Neuronal stem cell (in vitro differentiated cells): ENCODE results near the gene ALDH1A1.

ENCODE experiments used
- DNase-seq: peaks from one replicate; pipeline ENCODE4 v3.0.0-alpha.2; 2013; ENCODE audit warnings: low spot score
- H2AFZ ChIP-seq: one replicate; pipeline ENCODE4 v1.6.1; 2013; ENCODE audit warnings: mild to moderate bottlenecking, low read length, inconsistent platforms
- H2AK5ac ChIP-seq: 2 replicates; pipeline ENCODE4 v1.6.1; 2013; ENCODE audit warnings: low read depth, mild to moderate bottlenecking, inconsistent platforms, low read length, moderate library complexity, mixed read lengths
- H2BK120ac ChIP-seq: 2 replicates; pipeline ENCODE4 v1.6.1; 2013; ENCODE audit warnings: low read depth, mild to moderate bottlenecking, inconsistent platforms, low read length, moderate library complexity, mixed read lengths
- H2BK12ac ChIP-seq: one replicate; pipeline ENCODE4 v1.6.1; 2013; ENCODE audit warnings: low read length, inconsistent platforms
- H2BK15ac ChIP-seq: 2 replicates; pipeline ENCODE4 v1.6.1; 2013; ENCODE audit warnings: mild to moderate bottlenecking, low read length, inconsistent platforms, mixed read lengths
- H2BK5ac ChIP-seq: one replicate; pipeline ENCODE4 v1.6.1; 2013; ENCODE audit warnings: inconsistent platforms, mild to moderate bottlenecking, low read length, moderate library complexity
- H3K14ac ChIP-seq: one replicate; pipeline ENCODE4 v1.6.1; 2013; ENCODE audit warnings: low read length, inconsistent platforms
- H3K18ac ChIP-seq: 2 replicates; pipeline ENCODE4 v1.6.1; 2013; ENCODE audit warnings: low read length, inconsistent platforms
- H3K23ac ChIP-seq: 2 replicates; pipeline ENCODE4 v1.6.1; 2013; ENCODE audit warnings: low read depth, mild to moderate bottlenecking, mixed read lengths, low read length, inconsistent platforms; ENCODE audit not compliant: poor library complexity
- H3K27ac ChIP-seq: replicated peaks from 3 replicates; pipeline ENCODE4 v1.5.1; 2013; ENCODE audit warnings: low read length, inconsistent platforms
- H3K27me3 ChIP-seq, 3 experiments: 2 replicates each; pipeline ENCODE4 v1.6.1; 2013; ENCODE audit warnings: low read length in 3 of 3, mild to moderate bottlenecking in 2 of 3, inconsistent platforms in 1 of 3, low read depth in 1 of 3, mixed read lengths in 1 of 3, moderate library complexity in 1 of 3; ENCODE audit not compliant: control insufficient read depth in 3 of 3, insufficient read depth in 3 of 3
- H3K36me3 ChIP-seq, 2 donors: replicated peaks in 1 of 2; 2 replicates each; pipeline ENCODE4 v1.6.1; 2013; ENCODE audit warnings: low read length in 2 of 2; ENCODE audit not compliant: control insufficient read depth in 2 of 2, insufficient read depth in 2 of 2
- H3K4ac ChIP-seq: 2 replicates; pipeline ENCODE4 v1.6.1; 2013; ENCODE audit warnings: inconsistent platforms, mild to moderate bottlenecking, low read length, moderate library complexity
- H3K4me1 ChIP-seq, 2 donors: 1 replicate in 1 of 2; 2 replicates in 1 of 2; pipeline ENCODE4 v1.6.1; 2013; ENCODE audit warnings: low read length in 2 of 2, low read depth in 1 of 2; ENCODE audit not compliant: control insufficient read depth in 2 of 2, insufficient read depth in 1 of 2
- H3K4me2 ChIP-seq: one replicate; pipeline ENCODE4 v1.6.1; 2013; ENCODE audit warnings: mild to moderate bottlenecking, low read length, inconsistent platforms; ENCODE audit not compliant: insufficient read depth, poor library complexity, severe bottlenecking
- H3K4me3 ChIP-seq, 2 donors: 2 replicates each; pipeline ENCODE4 v1.5.1; 2013; ENCODE audit warnings: low read length in 2 of 2, mild to moderate bottlenecking in 2 of 2, inconsistent platforms in 1 of 2, moderate library complexity in 1 of 2
- H3K79me1 ChIP-seq: one replicate; pipeline ENCODE4 v1.6.1; 2013; ENCODE audit warnings: low read depth, mild to moderate bottlenecking, inconsistent platforms, low read length, moderate library complexity
- H3K9ac ChIP-seq: one replicate; pipeline ENCODE4 v1.6.1; 2013; ENCODE audit warnings: mild to moderate bottlenecking, low read depth, low read length, inconsistent platforms; ENCODE audit not compliant: poor library complexity
- H3K9me3 ChIP-seq, 2 donors: replicated peaks in 1 of 2; 2 replicates each; pipeline versions ENCODE3 to v1.6.1; 2013; ENCODE audit warnings: low read length in 2 of 2, mild to moderate bottlenecking in 2 of 2, inconsistent platforms in 1 of 2, low read depth in 1 of 2, mixed read lengths in 1 of 2, moderate library complexity in 1 of 2; ENCODE audit not compliant: control insufficient read depth in 2 of 2, insufficient read depth in 1 of 2
- H4K8ac ChIP-seq: one replicate; pipeline ENCODE4 v1.6.1; 2013; ENCODE audit warnings: low read depth, mild to moderate bottlenecking, inconsistent platforms, low read length, moderate library complexity
- H4K91ac ChIP-seq: one replicate; pipeline ENCODE4 v1.6.1; 2013; ENCODE audit warnings: low read length, low read depth, mild to moderate bottlenecking, inconsistent platforms; ENCODE audit not compliant: poor library complexity
- WGBS, 2 donors: extraction: QIAGEN DNeasy Blood & Tissue Kit; methylation state at CpG; one replicate each; pipeline ENCODE4 v1.1.7; 2013; ENCODE audit warnings: missing lambda C conversion rate in 2 of 2, mixed read lengths in 1 of 2; ENCODE audit not compliant: insufficient read length in 2 of 2, insufficient replicate concordance in 1 of 2; ENCODE audit errors: extremely low coverage in 2 of 2; 5-methylcytosine and 5-hydroxymethylcytosine counted together

Gene ALDH1A1

DNA sequence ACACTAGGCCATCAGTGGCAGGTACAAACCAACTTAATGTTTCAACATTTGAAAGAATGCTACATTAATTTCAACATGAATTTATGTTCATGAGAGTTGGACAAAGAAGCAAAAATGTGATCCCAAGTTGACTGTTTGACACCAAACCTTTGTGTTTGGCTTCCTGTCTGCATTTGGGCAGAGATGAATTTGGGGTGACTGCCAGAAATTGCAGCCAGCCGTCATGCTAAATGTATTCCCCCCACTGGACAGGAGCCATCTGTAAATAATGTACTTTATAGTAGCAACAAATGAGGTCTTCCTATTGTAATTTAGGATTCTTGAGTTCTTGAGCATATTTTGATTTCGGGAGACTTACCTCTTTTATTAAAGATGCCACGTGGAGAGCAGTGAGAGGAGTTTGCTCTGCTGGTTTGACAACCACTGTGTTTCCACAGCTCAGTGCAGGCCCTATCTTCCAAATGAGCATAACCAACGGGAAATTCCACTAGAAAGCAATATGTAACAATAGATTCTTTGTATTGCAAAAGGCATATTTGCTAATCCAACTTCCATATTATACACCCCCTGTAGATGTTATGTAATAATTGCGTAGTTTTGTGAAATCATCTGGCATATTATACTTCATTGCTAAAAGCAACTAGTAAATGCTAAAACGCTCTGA, 27.6 kb downstream of the ALDH1A1 start:
- WGBS, 2 donors, result no CpG with 5 or more reads among the region's 6 CpGs
- Histone ChIP-seq H3K4me2 (no peak overlapping the region), H3K4me1 (no peaks in the 10 kb centered on the region), H2BK5ac (no peak overlapping the region), H3K79me1 (no peaks in the 10 kb centered on the region), H2BK120ac (no peak overlapping the region), H3K4me3 (no peak overlapping the region), H3K9me3 (no peaks in the 10 kb centered on the region), H2BK15ac (no peak overlapping the region), H3K27ac (no peak overlapping the region), H2BK12ac (no peak overlapping the region), H3K4ac (no peak overlapping the region), H3K36me3 (no peaks in the 10 kb centered on the region), H4K8ac (no peak overlapping the region), H3K18ac (no peak overlapping the region), H3K27me3 (no peaks in the 10 kb centered on the region), H2AK5ac (no peak overlapping the region), H3K9ac (no peak overlapping the region), H3K23ac (no peak overlapping the region), H3K14ac (no peak overlapping the region), H4K91ac (no peak overlapping the region), H2AFZ (no peak overlapping the region)
- DNase-seq, result no peak

DNA sequence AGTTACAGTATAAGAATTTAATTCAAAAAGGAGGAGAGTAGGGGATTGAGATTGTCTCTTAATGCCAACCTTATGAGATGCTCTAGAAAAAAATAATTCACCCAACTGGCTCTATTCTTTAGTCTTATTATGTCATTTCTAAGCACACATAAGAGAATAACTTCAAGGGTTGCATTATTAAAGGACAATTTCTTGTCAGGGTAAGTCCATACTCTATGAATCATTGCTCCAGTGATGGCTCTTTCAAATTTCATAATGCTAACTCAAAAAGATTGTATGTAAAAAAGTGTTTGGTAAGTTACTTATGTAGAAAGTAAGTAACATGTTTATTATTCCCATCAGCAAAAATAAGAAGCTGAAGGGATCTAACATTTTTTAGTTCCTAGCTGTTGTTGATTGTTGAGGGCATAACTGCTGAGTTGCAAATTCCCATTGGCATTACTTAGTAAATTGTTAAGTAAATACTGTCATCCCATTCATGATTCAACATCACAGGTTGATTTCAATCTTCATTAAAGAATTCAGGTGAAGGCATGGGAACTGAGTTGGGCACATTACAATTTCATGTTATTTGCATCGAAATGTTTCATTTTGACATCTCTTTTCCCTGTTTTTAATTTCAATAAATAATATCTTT, 28.6 kb downstream of the ALDH1A1 start:
- H3K79me1 ChIP-seq, result no peaks in the 10 kb centered on the region
- no peak overlapping the region for H4K8ac ChIP-seq
- no peaks in the 10 kb centered on the region for H3K9me3 ChIP-seq
- no peak overlapping the region for H2BK15ac ChIP-seq
- no peak overlapping the region for H2BK5ac ChIP-seq
- no CpG with 5 or more reads among the region's 1 CpG for WGBS, 2 donors
- DNase-seq, result no peak
- H3K4me3 ChIP-seq, result no peak overlapping the region
- no peak overlapping the region for H3K27ac ChIP-seq
- H3K4me2 ChIP-seq, result no peak overlapping the region
- no peak overlapping the region for H2AK5ac ChIP-seq
- no peaks in the 10 kb centered on the region for H3K27me3 ChIP-seq
- H4K91ac ChIP-seq, result no peak overlapping the region
- no peak overlapping the region for H2AFZ ChIP-seq
- H3K18ac ChIP-seq, result no peak overlapping the region
- H3K4ac ChIP-seq, result no peak overlapping the region
- H3K4me1 ChIP-seq, result no peaks in the 10 kb centered on the region
- H3K23ac ChIP-seq, result no peak overlapping the region
- no peaks in the 10 kb centered on the region for H3K36me3 ChIP-seq
- H3K14ac ChIP-seq, result no peak overlapping the region
- no peak overlapping the region for H3K9ac ChIP-seq
- no peak overlapping the region for H2BK120ac ChIP-seq
- no peak overlapping the region for H2BK12ac ChIP-seq

DNA sequence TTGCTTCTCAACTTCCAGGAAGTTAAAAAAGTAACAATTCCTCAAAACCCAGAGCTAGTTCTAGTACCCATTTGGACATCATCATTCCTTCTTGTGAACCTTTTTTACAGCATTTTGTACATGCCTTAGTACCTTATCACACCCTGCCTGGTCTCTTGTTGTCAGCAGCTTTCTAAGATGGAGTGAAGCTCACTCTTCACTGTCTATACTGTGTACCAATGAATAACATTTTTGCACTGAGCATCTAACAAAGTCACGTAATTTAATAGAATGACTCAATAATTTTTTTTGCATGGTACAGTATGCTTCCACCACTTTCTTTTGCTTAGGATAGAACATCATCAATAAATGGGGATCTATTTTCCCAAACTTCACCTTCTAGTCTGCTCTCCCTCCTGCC, 29.8 kb downstream of the ALDH1A1 start:
- Histone ChIP-seq H3K9me3 (no peaks in the 10 kb centered on the region), H4K91ac (no peak overlapping the region), H2BK15ac (no peak overlapping the region), H3K9ac (no peak overlapping the region), H2AFZ (no peak overlapping the region), H4K8ac (no peak overlapping the region), H2BK120ac (no peak overlapping the region), H3K4me3 (no peak overlapping the region), H3K18ac (no peak overlapping the region), H3K14ac (no peak overlapping the region), H3K4ac (no peak overlapping the region), H3K27ac (no peak overlapping the region), H2BK12ac (no peak overlapping the region), H3K4me2 (no peak overlapping the region), H2BK5ac (no peak overlapping the region), H3K23ac (no peak overlapping the region), H3K4me1 (peaks cover 0 to 6% of the 10 kb centered on the region in 2 donors), H2AK5ac (no peak overlapping the region), H3K27me3 (no peaks in the 10 kb centered on the region), H3K36me3 (no peaks in the 10 kb centered on the region), H3K79me1 (no peaks in the 10 kb centered on the region)
- no peak for DNase-seq
- WGBS, 2 donors, result no CpG with 5 or more reads among the region's 1 CpG

DNA sequence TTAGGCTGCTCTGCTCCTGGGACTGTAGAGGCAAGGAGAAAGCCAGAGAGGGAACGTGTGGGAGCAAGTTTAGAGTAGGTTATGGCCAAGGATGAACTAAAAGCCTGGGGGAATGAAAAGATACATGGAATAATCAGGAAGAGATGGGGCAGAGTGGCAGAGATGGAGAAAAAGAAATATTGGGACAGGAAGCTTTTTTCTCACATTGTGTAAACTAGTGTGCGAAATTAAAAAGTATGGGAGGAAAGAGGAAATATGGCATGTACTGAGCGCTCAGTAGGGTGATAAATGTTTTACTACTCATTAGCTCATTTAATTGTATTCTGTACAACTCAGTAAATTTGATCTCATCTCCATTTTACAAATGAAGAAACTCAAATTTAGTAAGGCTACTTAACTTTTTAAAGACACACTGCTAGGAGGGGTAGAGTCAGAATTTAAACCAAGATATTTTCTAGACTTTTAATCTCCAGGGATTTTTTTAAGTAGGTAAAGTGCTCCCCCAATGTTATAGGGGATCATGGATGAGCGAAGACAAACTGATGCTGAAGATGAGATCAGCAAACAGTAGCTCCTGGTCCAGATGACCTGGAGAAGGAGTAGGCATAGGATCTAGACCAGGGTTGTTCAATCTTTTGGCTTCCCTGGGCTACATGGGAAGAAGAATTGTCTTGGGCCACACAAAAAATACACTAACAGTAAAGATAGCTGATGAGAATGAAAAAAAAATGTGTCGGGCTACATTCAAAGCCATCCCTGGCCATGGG, 30.8 kb downstream of the ALDH1A1 start:
- H3K4me1 ChIP-seq, result peaks cover 0 to 6% of the 10 kb centered on the region in 2 donors
- H3K4me2 ChIP-seq, result no peak overlapping the region
- no peak overlapping the region for H2BK5ac ChIP-seq
- no peak overlapping the region for H3K23ac ChIP-seq
- H3K9ac ChIP-seq, result no peak overlapping the region
- WGBS, 2 donors, result no CpG with 5 or more reads among the region's 5 CpGs
- no peak overlapping the region for H2BK120ac ChIP-seq
- no peak overlapping the region for H2BK15ac ChIP-seq
- H3K18ac ChIP-seq, result no peak overlapping the region
- no peak for DNase-seq
- H3K4me3 ChIP-seq, result no peak overlapping the region
- no peak overlapping the region for H2BK12ac ChIP-seq
- no peaks in the 10 kb centered on the region for H3K79me1 ChIP-seq
- H3K36me3 ChIP-seq, result no peaks in the 10 kb centered on the region
- H3K27me3 ChIP-seq, result no peaks in the 10 kb centered on the region
- H4K8ac ChIP-seq, result no peak overlapping the region
- H3K4ac ChIP-seq, result no peak overlapping the region
- no peak overlapping the region for H3K27ac ChIP-seq
- H2AK5ac ChIP-seq, result no peak overlapping the region
- no peak overlapping the region for H3K14ac ChIP-seq
- no peak overlapping the region for H4K91ac ChIP-seq
- no peak overlapping the region for H2AFZ ChIP-seq
- H3K9me3 ChIP-seq, result no peaks in the 10 kb centered on the region
